ENCODE results near the gene SEC22A. TPM values are rescaled to one million over a fixed set of nuclear protein-coding genes. Genes with fewer than 3 reads are reported as not detected.

Gene SEC22A
- total and polyA plus RNA-seq, 2 of the 13 experiments (the other 11 are each of a cell fraction or from before 2014, with no cell fraction given), result 14.1 to 17.3 TPM

GRCh38 chr3:123297627-123297899, 95.8 kb downstream of the SEC22A start:
- Histone ChIP-seq H2AFZ (ENCODE audit: low read length) (no peak overlapping the region), H3K4me2 (ENCODE audit: low read depth, low read length) (no peak overlapping the region), H3K4me3 (replicated peaks in 1 of 3; ENCODE audit: insufficient read depth in 1 of 3, low read depth in 2 of 3, low read length in 3 of 3) (no peak overlapping the region), H3K9me3 (ENCODE audit: low read length) (no peaks in the 10 kb centered on the region), H3K27me3 (ENCODE audit: control insufficient read depth in 1 of 2, insufficient read depth in 2 of 2, low read length in 2 of 2) (peaks cover 4 to 30% of the 10 kb centered on the region in 2 experiments; a peak in 3 of 5 replicates), H3K36me3 (replicated peaks in 1 of 2; ENCODE audit: control insufficient read depth in 1 of 2, insufficient read depth in 2 of 2, low read length in 2 of 2) (no peaks in the 10 kb centered on the region), H3K9ac (ENCODE audit: insufficient read depth, low read depth, low read length) (no peak overlapping the region), H4K20me1 (ENCODE audit: insufficient read depth, low read length) (no peaks in the 10 kb centered on the region), H3K79me2 (ENCODE audit: insufficient read depth, low read length) (no peaks in the 10 kb centered on the region), H3K4me1 (ENCODE audit: insufficient read depth, low read length) (no peaks in the 10 kb centered on the region), H3K27ac (ENCODE audit: extremely low read length, insufficient read depth, low read length) (no peak overlapping the region)
- TF ChIP-seq ZNF607 (CRISPR knock-in tag; IDR thresholded peaks at IDR 0.05; ENCODE audit: borderline replicate concordance) (no peak), STAG1 (CRISPR knock-in tag; IDR thresholded peaks at IDR 0.05) (peak; percentile 50), CTCF (CRISPR knock-in tag; IDR thresholded peaks at IDR 0.05) (peak; percentile 65)
- BruUV-seq (replicated peaks), result no TSS peak
- in situ Hi-C loops (cut with HindIII; ENCODE audit: extremely low pct_ligation_motif_present, low pct_unique_long_range_greater_than_20kb) (no loop called here), intact Hi-C loops (cut with micrococcal nuclease; ENCODE audit: unreplicated experiment) (no loop called here)
- WGBS (ENCODE audit: low lambda C conversion rate), result 25% methylated on average over 6 of the region's 6 CpGs
- DNase-seq (ENCODE audit: low spot score) (no peak), FAIRE-seq (no peak), ATAC-seq (peak; percentile 27; the same call in 1 of the 3 replicates)
- CTCF ChIA-PET (ENCODE audit: low intra/inter-chr PET ratio, low total read pairs), result no interaction called here
- POLR2A ChIA-PET, result no interaction called here

DNA sequence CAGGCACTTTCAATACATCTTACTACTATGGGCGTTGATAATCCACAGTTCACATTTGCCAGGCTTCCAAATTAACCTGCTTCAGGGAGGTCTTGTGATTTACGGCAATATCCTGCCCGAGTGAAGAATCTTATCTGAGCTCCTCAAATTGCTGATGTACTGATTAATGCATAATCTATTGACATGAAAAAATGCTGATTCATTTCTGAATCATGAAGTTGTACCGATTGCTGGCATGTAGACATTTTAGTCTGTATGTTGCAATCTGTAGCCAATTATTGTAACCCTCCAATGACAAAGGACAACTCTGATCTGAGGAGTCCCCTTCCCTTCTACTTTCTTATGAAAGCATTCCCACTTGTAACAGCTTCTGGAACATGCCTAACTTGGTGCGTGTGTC, 97.2 kb downstream of the SEC22A start:
- BruUV-seq (replicated peaks), result no TSS peak
- no peak overlapping the region for H3K4me3 ChIP-seq (replicated peaks in 1 of 3; ENCODE audit: insufficient read depth in 1 of 3, low read depth in 2 of 3, low read length in 3 of 3)
- CTCF ChIA-PET (ENCODE audit: low intra/inter-chr PET ratio, low total read pairs), result no interaction called here
- H2AFZ ChIP-seq (ENCODE audit: low read length), result no peak overlapping the region
- peaks cover 4 to 25% of the 10 kb centered on the region in 2 experiments; a peak in 3 of 5 replicates for H3K27me3 ChIP-seq (ENCODE audit: control insufficient read depth in 1 of 2, insufficient read depth in 2 of 2, low read length in 2 of 2)
- FAIRE-seq (no peak), ATAC-seq (no peak), DNase-seq (ENCODE audit: low spot score) (no peak)
- in situ Hi-C loops (cut with HindIII; ENCODE audit: extremely low pct_ligation_motif_present, low pct_unique_long_range_greater_than_20kb), result no loop called here
- no peak; the same call in 1 of the 2 replicates for TF ChIP-seq NFE2L2 (IDR thresholded peaks at IDR 0.05; ENCODE audit: low read length)
- TF ChIP-seq MED1 (CRISPR knock-in tag; IDR thresholded peaks at IDR 0.05), result no peak
- TF ChIP-seq ZNF7 (CRISPR knock-in tag; IDR thresholded peaks at IDR 0.05), result no peak
- no peak for TF ChIP-seq ZNF629 (CRISPR knock-in tag; conservative IDR thresholded peaks at IDR 0.05)
- peak; percentile 63 for TF ChIP-seq MAFF (IDR thresholded peaks at IDR 0.05; ENCODE audit: low read depth, low read length)
- no peak for TF ChIP-seq CBX5 (CRISPR knock-in tag; IDR thresholded peaks at IDR 0.05; ENCODE audit: borderline replicate concordance)
- peak in 1 of 2 experiments; percentile 69; a peak in 2 of 4 replicates for TF ChIP-seq MAFK (conservative IDR thresholded peaks at IDR 0.05 in 1 of 2, IDR thresholded peaks at IDR 0.05 in 1 of 2; ENCODE audit: low read length in 2 of 2)
- TF ChIP-seq ZNF770 (CRISPR knock-in tag; IDR thresholded peaks at IDR 0.05), result no peak
- no peak for TF ChIP-seq PHF5A (CRISPR knock-in tag; IDR thresholded peaks at IDR 0.05; ENCODE audit: low read depth, unreplicated experiment)
- TF ChIP-seq CEBPB (IDR thresholded peaks at IDR 0.05; ENCODE audit: borderline replicate concordance, low read depth, low read length), result peak; percentile 15; the same call in 1 of the 2 replicates
- no peak for TF ChIP-seq SMC3 (IDR thresholded peaks at IDR 0.05; ENCODE audit: low read length)
- TF ChIP-seq, protein P1, sequence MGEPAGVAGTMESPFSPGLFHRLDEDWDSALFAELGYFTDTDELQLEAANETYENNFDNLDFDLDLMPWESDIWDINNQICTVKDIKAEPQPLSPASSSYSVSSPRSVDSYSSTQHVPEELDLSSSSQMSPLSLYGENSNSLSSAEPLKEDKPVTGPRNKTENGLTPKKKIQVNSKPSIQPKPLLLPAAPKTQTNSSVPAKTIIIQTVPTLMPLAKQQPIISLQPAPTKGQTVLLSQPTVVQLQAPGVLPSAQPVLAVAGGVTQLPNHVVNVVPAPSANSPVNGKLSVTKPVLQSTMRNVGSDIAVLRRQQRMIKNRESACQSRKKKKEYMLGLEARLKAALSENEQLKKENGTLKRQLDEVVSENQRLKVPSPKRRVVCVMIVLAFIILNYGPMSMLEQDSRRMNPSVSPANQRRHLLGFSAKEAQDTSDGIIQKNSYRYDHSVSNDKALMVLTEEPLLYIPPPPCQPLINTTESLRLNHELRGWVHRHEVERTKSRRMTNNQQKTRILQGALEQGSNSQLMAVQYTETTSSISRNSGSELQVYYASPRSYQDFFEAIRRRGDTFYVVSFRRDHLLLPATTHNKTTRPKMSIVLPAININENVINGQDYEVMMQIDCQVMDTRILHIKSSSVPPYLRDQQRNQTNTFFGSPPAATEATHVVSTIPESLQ (CRISPR knock-in tag; conservative IDR thresholded peaks at IDR 0.05), result no peak
- no peak overlapping the region for H3K27ac ChIP-seq (ENCODE audit: extremely low read length, insufficient read depth, low read length)
- no peaks in the 10 kb centered on the region for H3K9me3 ChIP-seq (ENCODE audit: low read length)
- intact Hi-C loops (cut with micrococcal nuclease; ENCODE audit: unreplicated experiment), result no loop called here
- WGBS (ENCODE audit: low lambda C conversion rate), result 47% methylated on average over 5 of the region's 5 CpGs
- H3K9ac ChIP-seq (ENCODE audit: insufficient read depth, low read depth, low read length), result no peak overlapping the region
- H3K36me3 ChIP-seq (replicated peaks in 1 of 2; ENCODE audit: control insufficient read depth in 1 of 2, insufficient read depth in 2 of 2, low read length in 2 of 2), result no peaks in the 10 kb centered on the region
- no peaks in the 10 kb centered on the region for H4K20me1 ChIP-seq (ENCODE audit: insufficient read depth, low read length)
- POLR2A ChIA-PET, result no interaction called here
- H3K4me1 ChIP-seq (ENCODE audit: insufficient read depth, low read length), result no peaks in the 10 kb centered on the region
- no peak overlapping the region for H3K4me2 ChIP-seq (ENCODE audit: low read depth, low read length)
- H3K79me2 ChIP-seq (ENCODE audit: insufficient read depth, low read length), result no peaks in the 10 kb centered on the region
